Mesendoderm (in vitro differentiated cells): Measurements from ENCODE around the gene GLYR1.

Experiments
- DNase-seq: peaks from one replicate; pipeline ENCODE4 v3.0.0; 2013
- H2AK5ac ChIP-seq: 2 replicates; pipeline ENCODE4 v1.6.1; 2013; ENCODE audit warnings: low read length, inconsistent platforms
- H2BK120ac ChIP-seq: 2 replicates; pipeline ENCODE4 v1.6.1; 2013; ENCODE audit warnings: low read depth, mild to moderate bottlenecking, low read length, moderate library complexity, mixed read lengths
- H2BK15ac ChIP-seq: replicated peaks from 2 replicates; pipeline ENCODE4 v1.6.1; 2013; ENCODE audit warnings: low read depth, mild to moderate bottlenecking, moderate library complexity
- H2BK5ac ChIP-seq: 2 replicates; pipeline ENCODE4 v1.6.1; 2013; ENCODE audit warnings: low read length, inconsistent platforms
- H3K18ac ChIP-seq: 2 replicates; pipeline ENCODE4 v1.6.1; 2013; ENCODE audit warnings: mild to moderate bottlenecking, low read length, mixed read lengths
- H3K23ac ChIP-seq: one replicate; pipeline ENCODE4 v1.6.1; 2013; ENCODE audit warnings: low read length
- H3K27ac ChIP-seq: 2 replicates; pipeline ENCODE4 v1.5.1; 2013; ENCODE audit warnings: low read depth, mild to moderate bottlenecking, inconsistent platforms, low read length, moderate library complexity
- H3K27me3 ChIP-seq: 2 replicates; pipeline ENCODE4 v1.6.1; 2013; ENCODE audit warnings: low read length, control low read depth, mild to moderate bottlenecking, inconsistent platforms; ENCODE audit not compliant: insufficient read depth, poor library complexity
- H3K36me3 ChIP-seq: 2 replicates; pipeline ENCODE4 v1.6.1; 2013; ENCODE audit warnings: low read length, inconsistent platforms; ENCODE audit not compliant: control insufficient read depth, insufficient read depth
- H3K4ac ChIP-seq: one replicate; pipeline ENCODE4 v1.6.1; 2013; ENCODE audit warnings: low read depth, mild to moderate bottlenecking, low read length, moderate library complexity
- H3K4me1 ChIP-seq: 2 replicates; pipeline ENCODE4 v1.6.1; 2013; ENCODE audit warnings: low read depth, low read length, inconsistent platforms; ENCODE audit not compliant: control insufficient read depth
- H3K4me2 ChIP-seq: 2 replicates; pipeline ENCODE4 v1.6.1; 2013; ENCODE audit warnings: low read length
- H3K4me3 ChIP-seq: 2 replicates; pipeline ENCODE4 v1.5.1; 2013; ENCODE audit warnings: mild to moderate bottlenecking, low read length
- H3K56ac ChIP-seq: one replicate; pipeline ENCODE4 v1.6.1; 2013; ENCODE audit warnings: low read length
- H3K79me1 ChIP-seq: 2 replicates; pipeline ENCODE4 v1.6.1; 2013; ENCODE audit warnings: low read length, inconsistent platforms
- H3K79me2 ChIP-seq: 2 replicates; pipeline ENCODE4 v1.6.1; 2013; ENCODE audit warnings: mild to moderate bottlenecking, low read length; ENCODE audit not compliant: control insufficient read depth, insufficient read depth
- H3K9ac ChIP-seq: 2 replicates; pipeline ENCODE4 v1.6.1; 2013; ENCODE audit warnings: low read length, inconsistent platforms
- H4K5ac ChIP-seq: one replicate; pipeline ENCODE4 v1.6.1; 2013; ENCODE audit warnings: low read length
- H4K8ac ChIP-seq: one replicate; pipeline ENCODE4 v1.6.1; 2013; ENCODE audit warnings: low read depth, mild to moderate bottlenecking, control low read depth, low read length, moderate library complexity
- WGBS: extraction: QIAGEN DNeasy Blood & Tissue Kit; methylation state at CpG from one replicate; pipeline ENCODE4 v1.1.7; 2013; ENCODE audit warnings: low lambda C conversion rate, missing lambda C conversion rate; ENCODE audit not compliant: insufficient coverage; ENCODE audit errors: extremely low coverage; 5-methylcytosine and 5-hydroxymethylcytosine counted together

Gene GLYR1

GRCh38 chr16:4802659-4803287, 44.3 kb downstream of the GLYR1 start:
- no peaks in the 10 kb centered on the region for H3K27me3 ChIP-seq
- no peak overlapping the region for H3K23ac ChIP-seq
- peak overlapping the region; percentile 89 for H3K18ac ChIP-seq
- peak overlapping the region; percentile 96 for H3K56ac ChIP-seq
- no peaks in the 10 kb centered on the region for H3K4me1 ChIP-seq
- no peak overlapping the region for H2BK15ac ChIP-seq
- H3K4me2 ChIP-seq: peak overlapping the region; percentile 42
- H3K9ac ChIP-seq: peak overlapping the region; percentile 74
- no peak overlapping the region for H4K8ac ChIP-seq
- peak overlapping the region; percentile 74 for H3K4me3 ChIP-seq
- no peak overlapping the region for H4K5ac ChIP-seq
- peaks cover 3% of the 10 kb centered on the region for H3K36me3 ChIP-seq
- no peaks in the 10 kb centered on the region for H3K79me2 ChIP-seq
- H2BK5ac ChIP-seq: no peak overlapping the region
- peak; percentile 96 for DNase-seq
- WGBS: no CpG with 5 or more reads among the region's 59 CpGs
- no peak overlapping the region for H2AK5ac ChIP-seq
- H2BK120ac ChIP-seq: peak overlapping the region; percentile 50
- H3K79me1 ChIP-seq: no peaks in the 10 kb centered on the region
- peak overlapping the region; percentile 97 for H3K27ac ChIP-seq
- H3K4ac ChIP-seq: no peak overlapping the region

- no peak within 1 kb of the TSS for H2BK5ac ChIP-seq
- no peak within 1 kb of the TSS for H2BK15ac ChIP-seq
- peak; percentile 94 for DNase-seq
- peak within 1 kb of the TSS; percentile 75 for H3K4me2 ChIP-seq
- H3K4me1 ChIP-seq: no peaks in the 10 kb centered on the region
- no peak within 1 kb of the TSS for H3K4ac ChIP-seq
- H3K27me3 ChIP-seq: no peaks in the 10 kb centered on the region
- H3K79me1 ChIP-seq: no peaks in the 10 kb centered on the region
- WGBS: no CpG with 5 or more reads among the region's 70 CpGs
- H4K8ac ChIP-seq: no peak within 1 kb of the TSS
- no peaks in the 10 kb centered on the region for H3K79me2 ChIP-seq
- H3K4me3 ChIP-seq: peak within 1 kb of the TSS; percentile 74
- H2AK5ac ChIP-seq: no peak within 1 kb of the TSS
- H2BK120ac ChIP-seq: peak within 1 kb of the TSS; percentile 50
- H3K23ac ChIP-seq: no peak within 1 kb of the TSS
- H3K36me3 ChIP-seq: peaks cover 3% of the 10 kb centered on the region
- peak within 1 kb of the TSS; percentile 96 for H3K56ac ChIP-seq
- peak within 1 kb of the TSS; percentile 89 for H3K18ac ChIP-seq
- H3K27ac ChIP-seq: peak within 1 kb of the TSS; percentile 97
- peak within 1 kb of the TSS; percentile 74 for H3K9ac ChIP-seq
- H4K5ac ChIP-seq: no peak within 1 kb of the TSS
Observed at GRCh38 chr16:4801962-4802658, 45.0 kb downstream of the GLYR1 start, which contains the start of gene ROGDI. Gene ROGDI (minus strand): TSS chr16:4802633. CDS start chr16:4802571, 62 bp downstream.

GRCh38 chr16:4801051-4801961, 45.8 kb downstream of the GLYR1 start:
- Histone ChIP-seq H2BK15ac (no peak overlapping the region), H3K18ac (no peak overlapping the region), H2BK5ac (no peak overlapping the region), H3K4me3 (peak overlapping the region; percentile 46), H2BK120ac (no peak overlapping the region), H3K23ac (peak overlapping the region; percentile 45), H3K27ac (peak overlapping the region; percentile 53), H4K8ac (no peak overlapping the region), H3K79me1 (no peaks in the 10 kb centered on the region), H3K4ac (no peak overlapping the region), H2AK5ac (no peak overlapping the region), H3K4me2 (peak overlapping the region; percentile 14), H3K9ac (peak overlapping the region; percentile 74), H3K27me3 (no peaks in the 10 kb centered on the region), H3K36me3 (peaks cover 3% of the 10 kb centered on the region), H4K5ac (no peak overlapping the region), H3K56ac (peak overlapping the region; percentile 81), H3K4me1 (no peaks in the 10 kb centered on the region), H3K79me2 (no peaks in the 10 kb centered on the region)
- no peak for DNase-seq
- WGBS: no CpG with 5 or more reads among the region's 29 CpGs

- no peak overlapping the region for H3K27ac ChIP-seq
- peak overlapping the region; percentile 45 for H3K23ac ChIP-seq
- WGBS: no CpG with 5 or more reads among the region's 17 CpGs
- H3K4me2 ChIP-seq: no peak overlapping the region
- H3K56ac ChIP-seq: no peak overlapping the region
- DNase-seq: no peak
- no peak overlapping the region for H3K9ac ChIP-seq
- H3K79me2 ChIP-seq: no peaks in the 10 kb centered on the region
- H4K8ac ChIP-seq: no peak overlapping the region
- no peak overlapping the region for H2BK120ac ChIP-seq
- H3K4ac ChIP-seq: no peak overlapping the region
- no peaks in the 10 kb centered on the region for H3K79me1 ChIP-seq
- no peaks in the 10 kb centered on the region for H3K27me3 ChIP-seq
- H3K36me3 ChIP-seq: peaks cover 3% of the 10 kb centered on the region
- H2AK5ac ChIP-seq: no peak overlapping the region
- H3K18ac ChIP-seq: no peak overlapping the region
- no peak overlapping the region for H4K5ac ChIP-seq
- H2BK5ac ChIP-seq: no peak overlapping the region
- no peak overlapping the region for H3K4me3 ChIP-seq
- H3K4me1 ChIP-seq: no peaks in the 10 kb centered on the region
- H2BK15ac ChIP-seq: no peak overlapping the region
Observed at GRCh38 chr16:4800290-4801041, 46.6 kb downstream of the GLYR1 start.

- Histone ChIP-seq H2BK120ac (no peak overlapping the region), H2BK15ac (no peak overlapping the region), H3K79me1 (no peaks in the 10 kb centered on the region), H3K4me2 (no peak overlapping the region), H3K4me1 (no peaks in the 10 kb centered on the region), H4K8ac (no peak overlapping the region), H3K4ac (no peak overlapping the region), H4K5ac (no peak overlapping the region), H2BK5ac (no peak overlapping the region), H3K36me3 (no peaks in the 10 kb centered on the region), H3K4me3 (no peak overlapping the region), H3K23ac (no peak overlapping the region), H3K18ac (no peak overlapping the region), H3K27me3 (no peaks in the 10 kb centered on the region), H3K79me2 (no peaks in the 10 kb centered on the region), H3K27ac (no peak overlapping the region), H3K9ac (no peak overlapping the region), H2AK5ac (no peak overlapping the region), H3K56ac (no peak overlapping the region)
- no CpG with 5 or more reads among the region's 19 CpGs for WGBS
- no peak for DNase-seq
Observed at GRCh38 chr16:4799171-4799855, 47.8 kb downstream of the GLYR1 start.
